Panc1 (cell line): ENCODE results near the gene PSMA5. TPM values are rescaled to one million over a fixed set of nuclear protein-coding genes. Genes with fewer than 3 reads are reported as not detected.

Source experiments
- ATAC-seq: fragments of 200-7000 bp; cut with Tn5 transposase; 2 replicates; pipeline ENCODE4 v1.9.1; 2020; ENCODE audit warnings: mild to moderate bottlenecking, moderate library complexity
- BruUV-seq: library from RNA; stranded (reverse); fragments of 400-500 nt; replicated peaks from 2 replicates; lab custom pipeline; 2021; lab: Mats Ljungman, UMichigan
- CTCF ChIA-PET: fragments of 300-600 bp; sonication (Branson Sonifier 250); formaldehyde crosslinking; loops from one replicate; lab custom pipeline; 2022; ENCODE audit warnings: antibody characterized with exemption; lab: Charles Lee
- POLR2A ChIA-PET: fragments of 300-600 bp; sonication (Branson Sonifier 250); formaldehyde crosslinking; loops from one replicate; lab custom pipeline; 2022; ENCODE audit warnings: antibody characterized with exemption; lab: Charles Lee
- DNase-seq: peaks from one replicate; pipeline ENCODE4 v3.0.0-alpha.2; 2010; ENCODE audit warnings: low read depth, low spot score
- H3K27ac ChIP-seq: 2 replicates; pipeline ENCODE4 v1.5.1; 2011; ENCODE audit warnings: mild to moderate bottlenecking, low read length, inconsistent platforms
- H3K27me3 ChIP-seq: fragments of 200-500 bp; sonication (Bioruptor generic); 2 replicates; pipeline ENCODE4 v1.6.0; 2014; ENCODE audit warnings: low read length, inconsistent platforms; ENCODE audit not compliant: control insufficient read depth, insufficient read depth
- H3K36me3 ChIP-seq: fragments of 200-500 bp; sonication (Bioruptor generic); 2 replicates; pipeline ENCODE4 v1.5.1; 2014; ENCODE audit warnings: inconsistent platforms, mild to moderate bottlenecking, low read length, moderate library complexity; ENCODE audit not compliant: control insufficient read depth, insufficient read depth
- H3K4me1 ChIP-seq: 2 replicates; pipeline ENCODE4 v1.5.1; 2011; ENCODE audit warnings: inconsistent platforms, mild to moderate bottlenecking, low read length, moderate library complexity; ENCODE audit not compliant: control insufficient read depth, insufficient read depth
- H3K4me3 ChIP-seq, 2 experiments: 2 replicates each; pipeline ENCODE4 v1.5.1; 2011 to 2012; ENCODE audit warnings: low read depth in 2 of 2, low read length in 2 of 2, mild to moderate bottlenecking in 2 of 2, inconsistent platforms in 1 of 2, moderate library complexity in 1 of 2
- H3K9me3 ChIP-seq: fragments of 200-500 bp; sonication (Bioruptor generic); 2 replicates; pipeline ENCODE4 v1.5.1; 2014; ENCODE audit warnings: low read depth, mild to moderate bottlenecking, inconsistent platforms, low read length, moderate library complexity; ENCODE audit not compliant: control insufficient read depth, insufficient read depth
- POLR2AphosphoS5 ChIP-seq: IDR thresholded peaks from 2 replicates; pipeline ENCODE4 v1.6.1; 2012; ENCODE audit warnings: mild to moderate bottlenecking, low read depth, low read length, moderate library complexity
- SIN3A ChIP-seq: IDR thresholded peaks from 2 replicates; pipeline ENCODE4 v1.6.1; 2012; ENCODE audit warnings: low read depth, mild to moderate bottlenecking, low read length, moderate library complexity, borderline replicate concordance; ENCODE audit not compliant: insufficient read depth
- TCF7L2 ChIP-seq: IDR thresholded peaks from 2 replicates; pipeline ENCODE4 v1.6.1; 2011; ENCODE audit warnings: mild to moderate bottlenecking, low read depth, low read length, inconsistent platforms
- in situ Hi-C: cut with HindIII; loops from 2 replicates; pipeline ENCODE4 v1.10.0; 2016; ENCODE audit warnings: low sequenced_read_pairs, low pct_unique_long_range_greater_than_20kb
- intact Hi-C: fragments of 100-400 bp; cut with micrococcal nuclease; formaldehyde crosslinking; loops from one replicate; pipeline ENCODE4 v1.10.0; 2022; ENCODE audit not compliant: unreplicated experiment
- total RNA-seq: library from RNA; stranded (reverse); gene quantifications from one replicate; pipeline ENCODE4 v1.2.1, GENCODE V29; 2021; ENCODE audit not compliant: unreplicated experiment
- TF ChIP-seq, protein P1 (sequence below): fragments of 450-650 bp; IDR thresholded peaks from 2 replicates; pipeline ENCODE4 v1.5.1; 2017; ENCODE audit warnings: mild to moderate bottlenecking
- TF ChIP-seq, protein P2 (sequence below), 2 experiments: IDR thresholded peaks; 2 replicates each; pipeline ENCODE4 v1.6.1; 2011 to 2012; ENCODE audit warnings: low read depth in 2 of 2, control low read depth in 1 of 2, low read length in 1 of 2, mild to moderate bottlenecking in 1 of 2, moderate library complexity in 1 of 2; ENCODE audit not compliant: insufficient read depth in 1 of 2

PSMA5 gene
- total RNA-seq, 1 experiment from 2014 or later, result 118 TPM

GRCh38 chr1:109392788-109393616 is 33.2 kb downstream of the PSMA5 start:
- intact Hi-C loops, result no loop called here
- ChIA-PET CTCF (no interaction called here), POLR2A (interaction anchor here (0.6 kb wide), 1 partner anchor 117 kb away, joined by 7 read pairs; no protein-coding TSS in a partner anchor)
- peaks cover 13% of the 10 kb centered on the region for H3K4me1 ChIP-seq
- ATAC-seq (peak; percentile 47), DNase-seq (no peak)
- H3K36me3 ChIP-seq, result no peaks in the 10 kb centered on the region
- in situ Hi-C loops, result no loop called here
- no TSS peak for BruUV-seq
- no peaks in the 10 kb centered on the region for H3K9me3 ChIP-seq
- no peak overlapping the region for H3K4me3 ChIP-seq
- TF ChIP-seq SIN3A, result no peak
- H3K27me3 ChIP-seq, result no peaks in the 10 kb centered on the region
- H3K27ac ChIP-seq, result peak overlapping the region; percentile 56

- TF ChIP-seq SIN3A (no peak), TCF7L2 (no peak), POLR2AphosphoS5 (no peak)
- TF ChIP-seq, protein P1, sequence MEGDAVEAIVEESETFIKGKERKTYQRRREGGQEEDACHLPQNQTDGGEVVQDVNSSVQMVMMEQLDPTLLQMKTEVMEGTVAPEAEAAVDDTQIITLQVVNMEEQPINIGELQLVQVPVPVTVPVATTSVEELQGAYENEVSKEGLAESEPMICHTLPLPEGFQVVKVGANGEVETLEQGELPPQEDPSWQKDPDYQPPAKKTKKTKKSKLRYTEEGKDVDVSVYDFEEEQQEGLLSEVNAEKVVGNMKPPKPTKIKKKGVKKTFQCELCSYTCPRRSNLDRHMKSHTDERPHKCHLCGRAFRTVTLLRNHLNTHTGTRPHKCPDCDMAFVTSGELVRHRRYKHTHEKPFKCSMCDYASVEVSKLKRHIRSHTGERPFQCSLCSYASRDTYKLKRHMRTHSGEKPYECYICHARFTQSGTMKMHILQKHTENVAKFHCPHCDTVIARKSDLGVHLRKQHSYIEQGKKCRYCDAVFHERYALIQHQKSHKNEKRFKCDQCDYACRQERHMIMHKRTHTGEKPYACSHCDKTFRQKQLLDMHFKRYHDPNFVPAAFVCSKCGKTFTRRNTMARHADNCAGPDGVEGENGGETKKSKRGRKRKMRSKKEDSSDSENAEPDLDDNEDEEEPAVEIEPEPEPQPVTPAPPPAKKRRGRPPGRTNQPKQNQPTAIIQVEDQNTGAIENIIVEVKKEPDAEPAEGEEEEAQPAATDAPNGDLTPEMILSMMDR, result no peak
These were observed 34.0 kb downstream of the PSMA5 start for GRCh38 chr1:109392037-109392787.

GRCh38 chr1:109391626-109392025 is 34.6 kb downstream of the PSMA5 start:
- CTCF ChIA-PET, result no interaction called here
- no peaks in the 10 kb centered on the region for H3K27me3 ChIP-seq
- H3K4me3 ChIP-seq, result no peak overlapping the region
- TF ChIP-seq SIN3A (no peak), TCF7L2 (no peak), POLR2AphosphoS5 (no peak)
- TF ChIP-seq, protein P2, sequence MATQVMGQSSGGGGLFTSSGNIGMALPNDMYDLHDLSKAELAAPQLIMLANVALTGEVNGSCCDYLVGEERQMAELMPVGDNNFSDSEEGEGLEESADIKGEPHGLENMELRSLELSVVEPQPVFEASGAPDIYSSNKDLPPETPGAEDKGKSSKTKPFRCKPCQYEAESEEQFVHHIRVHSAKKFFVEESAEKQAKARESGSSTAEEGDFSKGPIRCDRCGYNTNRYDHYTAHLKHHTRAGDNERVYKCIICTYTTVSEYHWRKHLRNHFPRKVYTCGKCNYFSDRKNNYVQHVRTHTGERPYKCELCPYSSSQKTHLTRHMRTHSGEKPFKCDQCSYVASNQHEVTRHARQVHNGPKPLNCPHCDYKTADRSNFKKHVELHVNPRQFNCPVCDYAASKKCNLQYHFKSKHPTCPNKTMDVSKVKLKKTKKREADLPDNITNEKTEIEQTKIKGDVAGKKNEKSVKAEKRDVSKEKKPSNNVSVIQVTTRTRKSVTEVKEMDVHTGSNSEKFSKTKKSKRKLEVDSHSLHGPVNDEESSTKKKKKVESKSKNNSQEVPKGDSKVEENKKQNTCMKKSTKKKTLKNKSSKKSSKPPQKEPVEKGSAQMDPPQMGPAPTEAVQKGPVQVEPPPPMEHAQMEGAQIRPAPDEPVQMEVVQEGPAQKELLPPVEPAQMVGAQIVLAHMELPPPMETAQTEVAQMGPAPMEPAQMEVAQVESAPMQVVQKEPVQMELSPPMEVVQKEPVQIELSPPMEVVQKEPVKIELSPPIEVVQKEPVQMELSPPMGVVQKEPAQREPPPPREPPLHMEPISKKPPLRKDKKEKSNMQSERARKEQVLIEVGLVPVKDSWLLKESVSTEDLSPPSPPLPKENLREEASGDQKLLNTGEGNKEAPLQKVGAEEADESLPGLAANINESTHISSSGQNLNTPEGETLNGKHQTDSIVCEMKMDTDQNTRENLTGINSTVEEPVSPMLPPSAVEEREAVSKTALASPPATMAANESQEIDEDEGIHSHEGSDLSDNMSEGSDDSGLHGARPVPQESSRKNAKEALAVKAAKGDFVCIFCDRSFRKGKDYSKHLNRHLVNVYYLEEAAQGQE (IDR thresholded peaks at IDR 0.05; ENCODE audit: insufficient read depth in 1 of 2, low read depth in 2 of 2, low read length in 1 of 2), result no peak
- TF ChIP-seq, protein P1, result no peak
- intact Hi-C loops, result no loop called here
- DNase-seq (no peak), ATAC-seq (no peak)
- POLR2A ChIA-PET, result interaction anchor here (0.7 kb wide), 1 partner anchor 11 kb away, joined by 3 read pairs; no protein-coding TSS in a partner anchor
- BruUV-seq, result no TSS peak
- in situ Hi-C loops, result no loop called here
- 0 out of 2 replicates have a peak overlapping the region, but pooled peaks have one; percentile 7 for H3K27ac ChIP-seq
- H3K9me3 ChIP-seq, result no peaks in the 10 kb centered on the region
- H3K4me1 ChIP-seq, result peaks cover 13% of the 10 kb centered on the region
- H3K36me3 ChIP-seq, result no peaks in the 10 kb centered on the region

More at GRCh38 chr1:109392037-109392787, 34.0 kb downstream of the PSMA5 start:
- ATAC-seq (no peak), DNase-seq (no peak)
- BruUV-seq, result no TSS peak
- no peaks in the 10 kb centered on the region for H3K9me3 ChIP-seq
- intact Hi-C loops (no loop called here), in situ Hi-C loops (no loop called here)
- ChIA-PET POLR2A (interaction anchor here (0.7 kb wide), 1 partner anchor 12 kb away, joined by 3 read pairs; no protein-coding TSS in a partner anchor), CTCF (no interaction called here)
- no peak overlapping the region for H3K4me3 ChIP-seq
- H3K4me1 ChIP-seq, result peaks cover 13% of the 10 kb centered on the region
- no peaks in the 10 kb centered on the region for H3K27me3 ChIP-seq
- no peaks in the 10 kb centered on the region for H3K36me3 ChIP-seq
- H3K27ac ChIP-seq, result peak overlapping the region; percentile 56
